WTC11 (cell line): ENCODE data around the gene EMC8. TPM values are rescaled to one million over a fixed set of nuclear protein-coding genes. Genes with fewer than 3 reads are reported as not detected.

Source experiments
- ATAC-seq: fragments of 200-7000 bp; cut with Tn5 transposase; 2 replicates; pipeline ENCODE4 v1.10.0; 2021; ENCODE audit warnings: mild to moderate bottlenecking, moderate library complexity
- CTCF ChIA-PET: fragments of 300-600 bp; sonication (Branson Sonifier 250); formaldehyde crosslinking; loops from one replicate; lab custom pipeline; 2021; ENCODE audit warnings: antibody characterized with exemption; lab: Charles Lee
- POLR2A ChIA-PET: fragments of 350-600 bp; sonication (Branson Sonifier 250); formaldehyde crosslinking; loops from one replicate; lab custom pipeline; 2021; ENCODE audit warnings: antibody characterized with exemption; lab: Charles Lee
- DNase-seq: peaks from one replicate; pipeline ENCODE4 v3.0.0; 2021; ENCODE audit warnings: low spot score
- H3K27ac Mint-ChIP-seq: 2 replicates; pipeline ENCODE4 v1.8.0; 2021; ENCODE audit warnings: mixed read lengths
- H3K27me3 Mint-ChIP-seq: 2 replicates; pipeline ENCODE4 v1.8.0; 2021; ENCODE audit warnings: low read depth, mild to moderate bottlenecking, moderate library complexity, mixed read lengths
- H3K36me3 Mint-ChIP-seq: 2 replicates; pipeline ENCODE4 v1.8.0; 2021; ENCODE audit warnings: mixed read lengths
- H3K4me1 Mint-ChIP-seq: 2 replicates; pipeline ENCODE4 v1.8.0; 2022; ENCODE audit warnings: mixed read lengths
- H3K4me3 Mint-ChIP-seq: 2 replicates; pipeline ENCODE4 v1.8.0; 2021; ENCODE audit warnings: mild to moderate bottlenecking, moderate library complexity, mixed read lengths
- H3K9me3 Mint-ChIP-seq: 2 replicates; pipeline ENCODE4 v1.8.0; 2021; ENCODE audit warnings: mixed read lengths
- AFF4 ChIP-seq: sonication (generic); formaldehyde crosslinking; IDR thresholded peaks from 2 replicates; pipeline ENCODE4 v1.8.1; 2023; ENCODE audit warnings: mild to moderate bottlenecking, missing genetic modification reagents, borderline replicate concordance
- EMX1 ChIP-seq: fragments of 250-450 bp; sonication (Bioruptor Pico); IDR thresholded peaks from 2 replicates; pipeline ENCODE4 v1.8.0; 2021; ENCODE audit warnings: mild to moderate bottlenecking
- MXD4 ChIP-seq: fragments of 250-450 bp; sonication (Bioruptor Pico); IDR thresholded peaks from 2 replicates; pipeline ENCODE4 v1.8.0; 2021; ENCODE audit warnings: mild to moderate bottlenecking, moderate library complexity, borderline replicate concordance
- SMAD3 ChIP-seq: sonication (generic); formaldehyde crosslinking; IDR thresholded peaks from 2 replicates; pipeline ENCODE4 v1.8.0; 2022; ENCODE audit warnings: missing genetic modification reagents, mild to moderate bottlenecking, borderline replicate concordance
- STAT6 ChIP-seq: sonication (generic); formaldehyde crosslinking; conservative IDR thresholded peaks from 2 replicates; pipeline ENCODE4 v1.8.1; 2023; ENCODE audit warnings: mild to moderate bottlenecking, low read depth, missing genetic modification reagents, moderate library complexity
- ZNF425 ChIP-seq: fragments of 250-450 bp; sonication (Bioruptor Pico); conservative IDR thresholded peaks from 2 replicates; pipeline ENCODE4 v1.9.0; 2021; ENCODE audit warnings: mild to moderate bottlenecking
- ZNF532 ChIP-seq: fragments of 250-450 bp; sonication (Bioruptor Pico); IDR thresholded peaks from 2 replicates; pipeline ENCODE4 v1.9.0; 2021; ENCODE audit warnings: mild to moderate bottlenecking, borderline replicate concordance
- total RNA-seq: library from RNA; stranded (reverse); gene quantifications from 3 replicates; pipeline ENCODE4 v1.2.3, GENCODE V29; 2021

The EMC8 gene
- total RNA-seq, 1 experiment from 2014 or later = 55.2 TPM

- no peak overlapping the region for H3K4me3 Mint-ChIP-seq
- ChIA-PET CTCF (no interaction called here), POLR2A (no interaction called here)
- no peaks in the 10 kb centered on the region for H3K36me3 Mint-ChIP-seq
- ATAC-seq (no peak), DNase-seq (no peak)
- H3K27ac Mint-ChIP-seq = no peak overlapping the region
- peaks cover 29% of the 10 kb centered on the region for H3K27me3 Mint-ChIP-seq
- TF ChIP-seq AFF4 (CRISPR knock-in tag) (no peak), EMX1 (no peak), SMAD3 (no peak), MXD4 (CRISPR knock-in tag) (no peak), STAT6 (no peak)
- H3K4me1 Mint-ChIP-seq = peaks cover 4% of the 10 kb centered on the region; the same call in 1 of the 2 replicates
- no peaks in the 10 kb centered on the region for H3K9me3 Mint-ChIP-seq
These were observed 24.1 kb upstream of the EMC8 start for GRCh38 chr16:85823328-85823920.

GRCh38 chr16:85822145-85822544 lies 22.8 kb upstream of the EMC8 start:
- ATAC-seq = no peak
- H3K4me1 Mint-ChIP-seq = peaks cover 4% of the 10 kb centered on the region; the same call in 1 of the 2 replicates
- ChIA-PET CTCF (interaction anchor here (0.6 to 3.9 kb wide), 41 partner anchors 10 to 706 kb away, joined by 3 to 291 read pairs (median 6); partner anchors contain the start of gene IRF8), POLR2A (no interaction called here)
- no peaks in the 10 kb centered on the region for H3K36me3 Mint-ChIP-seq
- H3K9me3 Mint-ChIP-seq = no peaks in the 10 kb centered on the region; the same call in 1 of the 2 replicates
- no peak overlapping the region for H3K4me3 Mint-ChIP-seq
- no peak for DNase-seq
- TF ChIP-seq ZNF425 (CRISPR knock-in tag) (no peak), ZNF532 (no peak)
- peaks cover 29% of the 10 kb centered on the region for H3K27me3 Mint-ChIP-seq
- no peak overlapping the region for H3K27ac Mint-ChIP-seq
